Epidermal melanocyte (primary cell): ENCODE results near the gene ATG10.
"Not testable (repeated sequence)": the region's sequence is repeated elsewhere in the genome, so short reads cannot be mapped to it uniquely, and the experiment has no call there.

Experiments used
- DNase-seq: peaks from one replicate; pipeline ENCODE4 v3.0.0; 2011; ENCODE audit warnings: low spot score; ENCODE audit not compliant: insufficient read length

ATG10 gene

GRCh38 chr5:81971712-81972491 lies at the start of gene ATG10:
TSS of gene ATG10 (plus strand) at chr5:81972023. CDS start at chr5:81987571, 15,548 bp downstream.
- peak; percentile 91 for DNase-seq

GRCh38 chr5:81922854-81923279 lies 49.0 kb upstream of the ATG10 start:
- no peak for DNase-seq

GRCh38 chr5:81924442-81924841 lies 47.4 kb upstream of the ATG10 start:
- no peak for DNase-seq

- DNase-seq = no peak
Measured at GRCh38 chr5:81925009-81925408, 46.8 kb upstream of the ATG10 start.

- no peak for DNase-seq
Measured at GRCh38 chr5:81925981-81926380, 45.8 kb upstream of the ATG10 start.

GRCh38 chr5:81936066-81936465 lies 35.8 kb upstream of the ATG10 start:
- DNase-seq = no peak

GRCh38 chr5:81936750-81937149 lies 35.1 kb upstream of the ATG10 start:
- DNase-seq = no peak

GRCh38 chr5:81942746-81943145 lies 29.1 kb upstream of the ATG10 start:
- DNase-seq = no peak

- DNase-seq = no peak
Measured at GRCh38 chr5:81948349-81948748, 23.5 kb upstream of the ATG10 start.

- no peak for DNase-seq
Measured at GRCh38 chr5:81949462-81949861, 22.4 kb upstream of the ATG10 start.

- DNase-seq = no peak
Measured at GRCh38 chr5:81950996-81951395, 20.8 kb upstream of the ATG10 start.

- not testable (repeated sequence) for DNase-seq
Measured at GRCh38 chr5:81954796-81955195, 17.0 kb upstream of the ATG10 start.

GRCh38 chr5:81958129-81958528 lies 13.7 kb upstream of the ATG10 start:
- not testable (repeated sequence) for DNase-seq

- DNase-seq = no peak
Measured at GRCh38 chr5:81961651-81962440, 10.0 kb upstream of the ATG10 start.

- no peak for DNase-seq
Measured at GRCh38 chr5:81963544-81963943, 8.3 kb upstream of the ATG10 start.

GRCh38 chr5:81965524-81965923 lies 6.3 kb upstream of the ATG10 start:
- DNase-seq = no peak

GRCh38 chr5:81969226-81969625 lies 2.6 kb upstream of the ATG10 start:
- DNase-seq = no peak

GRCh38 chr5:81969912-81970311 lies 1.9 kb upstream of the ATG10 start:
- DNase-seq = no peak

- DNase-seq = no peak
Measured at GRCh38 chr5:81971111-81971711, 612 bp upstream of the ATG10 start.

- DNase-seq = no peak
Measured at GRCh38 chr5:81972492-81972783, 615 bp downstream of the ATG10 start.

- no peak for DNase-seq
Measured at GRCh38 chr5:81980160-81980559, 8.3 kb downstream of the ATG10 start.

GRCh38 chr5:81980598-81981260 lies 8.9 kb downstream of the ATG10 start:
- no peak for DNase-seq
